ENCODE measurements around the gene GRID2. TPM values are rescaled to one million over a fixed set of nuclear protein-coding genes. Genes with fewer than 3 reads are reported as not detected.
A peak's percentile ranks its signal among the peaks of the same experiment; 100 is the strongest.

The GRID2 gene
- total RNA-seq, 2 donors from 2014 or later: 0.28 TPM; not detected in 1

DNA sequence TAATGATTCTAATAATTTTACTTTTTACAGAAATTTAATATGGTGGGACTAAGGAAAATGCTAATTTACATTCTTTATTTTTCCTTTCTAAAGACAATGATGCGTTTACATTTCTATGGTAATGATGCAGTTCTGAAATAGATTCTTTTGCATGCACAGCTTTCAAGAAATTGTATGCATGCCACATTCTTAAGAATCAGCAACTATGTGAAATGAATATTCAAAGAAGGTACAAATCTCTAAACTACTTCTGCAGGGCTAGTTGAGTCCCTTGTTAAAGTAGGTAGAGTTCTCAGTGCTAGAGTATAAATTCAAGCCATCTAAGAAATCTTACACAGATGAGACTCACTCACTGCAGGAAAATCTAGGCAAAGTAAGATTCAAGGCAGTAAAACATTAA, 24.5 kb upstream of the GRID2 start:
- no peak for TF ChIP-seq CTCF (IDR thresholded peaks at IDR 0.05)

DNA sequence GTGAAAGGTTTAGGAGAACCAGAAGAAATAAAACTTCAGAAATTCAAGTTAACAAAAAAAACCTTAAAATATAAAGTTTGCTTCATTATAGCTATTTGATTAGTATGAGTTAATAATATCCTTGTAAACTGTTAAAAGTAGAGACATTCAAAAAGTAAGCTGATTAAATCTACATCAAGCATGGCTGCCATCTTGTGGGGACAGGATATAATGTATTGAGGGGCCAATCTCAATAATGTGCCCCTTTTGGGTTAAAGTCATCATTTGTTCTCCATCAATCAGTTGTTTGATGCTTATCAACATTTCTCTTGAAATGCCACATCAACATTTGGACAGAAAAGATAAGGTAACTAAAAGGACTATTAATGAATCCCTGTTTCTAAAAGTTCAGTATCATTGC, 4.6 kb upstream of the GRID2 start:
- Histone ChIP-seq H3K36me3 (no peaks in the 10 kb centered on the region), H3K4me1 (ENCODE audit: control insufficient read depth in 1 of 2, low read depth in 2 of 2) (peaks cover 4 to 8% of the 10 kb centered on the region in 2 donors), H3K27me3 (replicated peaks; ENCODE audit: insufficient read depth) (peaks cover 9% of the 10 kb centered on the region), H3K27ac (no peak overlapping the region), H3K4me3 (no peak overlapping the region), H3K9me3 (no peaks in the 10 kb centered on the region)
- ATAC-seq (ENCODE audit: insufficient number of reproducible peaks, low FRiP score, low read depth): no peak
- no peak for DNase-seq (ENCODE audit: low spot score)
- TF ChIP-seq CTCF (IDR thresholded peaks at IDR 0.05): no peak

More for the DNA sequence above, 24.5 kb upstream of the GRID2 start:
- Histone ChIP-seq H3K27ac (no peak overlapping the region), H3K27me3 (replicated peaks; ENCODE audit: insufficient read depth) (no peaks in the 10 kb centered on the region), H3K9me3 (no peaks in the 10 kb centered on the region), H3K4me3 (no peak overlapping the region), H3K36me3 (no peaks in the 10 kb centered on the region), H3K4me1 (ENCODE audit: control insufficient read depth in 1 of 2, low read depth in 2 of 2) (no peaks in the 10 kb centered on the region)
- DNase-seq (ENCODE audit: low spot score) (no peak), ATAC-seq (ENCODE audit: insufficient number of reproducible peaks, low FRiP score, low read depth) (no peak)

- peaks cover 9% of the 10 kb centered on the region for H3K27me3 ChIP-seq (replicated peaks; ENCODE audit: insufficient read depth)
- no peak for ATAC-seq (ENCODE audit: insufficient number of reproducible peaks, low FRiP score, low read depth)
- TF ChIP-seq CTCF (IDR thresholded peaks at IDR 0.05): no peak
These were observed 355 bp downstream of the GRID2 start for GRCh38 chr4:92304121-92304520.

GRCh38 chr4:92304606-92305005, 840 bp downstream of the GRID2 start:
- Histone ChIP-seq H3K9me3 (no peaks in the 10 kb centered on the region), H3K27me3 (replicated peaks; ENCODE audit: insufficient read depth) (peaks cover 9% of the 10 kb centered on the region), H3K4me3 (peak overlapping the region; percentile 72), H3K36me3 (no peaks in the 10 kb centered on the region), H3K4me1 (ENCODE audit: control insufficient read depth in 1 of 2, low read depth in 2 of 2) (peaks cover 16 to 27% of the 10 kb centered on the region in 2 donors), H3K27ac (no peak overlapping the region)
- DNase-seq (ENCODE audit: low spot score) (no peak), ATAC-seq (ENCODE audit: insufficient number of reproducible peaks, low FRiP score, low read depth) (no peak)
- no peak for TF ChIP-seq CTCF (IDR thresholded peaks at IDR 0.05)

More at GRCh38 chr4:92304121-92304520, 355 bp downstream of the GRID2 start:
- no peaks in the 10 kb centered on the region for H3K9me3 ChIP-seq
- DNase-seq (ENCODE audit: low spot score): no peak
- no peaks in the 10 kb centered on the region for H3K36me3 ChIP-seq
- H3K4me1 ChIP-seq (ENCODE audit: control insufficient read depth in 1 of 2, low read depth in 2 of 2): peaks cover 16 to 27% of the 10 kb centered on the region in 2 donors
- peak overlapping the region; percentile 72 for H3K4me3 ChIP-seq
- no peak overlapping the region for H3K27ac ChIP-seq

DNA sequence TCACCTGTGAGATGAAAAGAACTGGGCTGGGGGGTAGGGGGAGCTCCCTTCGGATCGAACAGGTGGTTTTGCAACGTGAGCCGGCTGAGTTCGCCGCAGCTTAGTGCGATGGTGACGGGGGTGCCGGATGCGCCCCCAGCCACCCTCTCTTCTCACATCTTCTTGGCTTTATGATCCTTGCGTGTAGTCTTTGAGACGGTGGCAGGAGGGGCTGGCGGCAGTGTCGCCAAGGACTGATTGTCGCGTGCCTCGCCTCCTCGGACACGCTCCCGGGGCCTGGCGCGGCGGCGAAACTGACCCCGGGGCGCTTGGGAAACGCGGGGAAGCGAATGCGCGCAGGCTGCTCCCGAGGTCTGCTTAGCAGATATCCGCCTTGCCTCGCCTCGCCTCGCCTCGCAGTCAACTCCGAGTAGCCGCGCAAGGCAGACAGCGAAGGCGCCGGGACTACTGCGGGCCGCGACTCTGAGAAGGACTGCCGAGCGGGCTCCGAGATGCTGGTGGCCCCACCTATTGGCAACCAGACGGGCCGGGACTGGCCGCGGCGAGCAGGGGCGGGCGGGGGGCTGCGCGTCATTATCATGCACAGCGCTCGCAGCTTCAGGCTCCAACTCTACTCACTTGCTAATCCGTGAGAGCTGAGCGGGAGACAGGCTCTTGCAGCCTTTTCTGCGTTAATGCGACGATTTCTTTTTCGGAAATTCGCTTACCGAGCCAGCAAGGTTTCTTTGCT, 1.5 kb downstream of the GRID2 start:
- peaks cover 16 to 27% of the 10 kb centered on the region in 2 donors for H3K4me1 ChIP-seq (ENCODE audit: control insufficient read depth in 1 of 2, low read depth in 2 of 2)
- no peak overlapping the region for H3K27ac ChIP-seq
- DNase-seq (ENCODE audit: low spot score): no peak
- no peak for TF ChIP-seq CTCF (IDR thresholded peaks at IDR 0.05)
- H3K4me3 ChIP-seq: peak overlapping the region; percentile 72
- H3K36me3 ChIP-seq: no peaks in the 10 kb centered on the region
- H3K27me3 ChIP-seq (replicated peaks; ENCODE audit: insufficient read depth): peaks cover 9% of the 10 kb centered on the region
- ATAC-seq (ENCODE audit: insufficient number of reproducible peaks, low FRiP score, low read depth): no peak
- no peaks in the 10 kb centered on the region for H3K9me3 ChIP-seq

Measured in thoracic aorta (tissue), 2 donors.